KOPT-K1 (cell line): ENCODE results near the gene OIP5.
"Not testable (repeated sequence)": the region's sequence is repeated elsewhere in the genome, so short reads cannot be mapped to it uniquely, and the experiment has no call there.

Experiments
- H3K27ac ChIP-seq: fragments of 200-600 bp; sonication (generic); 2 replicates; pipeline ENCODE4 v1.5.1; 2016; ENCODE audit warnings: antibody characterized with exemption, mild to moderate bottlenecking, low read depth, low read length; ENCODE audit not compliant: poor library complexity, severe bottlenecking
- H3K36me3 ChIP-seq: fragments of 200-600 bp; sonication (generic); 2 replicates; pipeline ENCODE4 v1.5.1; 2017; ENCODE audit warnings: antibody characterized with exemption, mild to moderate bottlenecking, low read length, moderate library complexity; ENCODE audit not compliant: insufficient read depth
- H3K9me3 ChIP-seq: fragments of 200-600 bp; sonication (generic); 2 replicates; pipeline ENCODE4 v1.5.1; 2017; ENCODE audit warnings: antibody characterized with exemption, low read length, mild to moderate bottlenecking; ENCODE audit not compliant: insufficient read depth, poor library complexity, severe bottlenecking

Gene OIP5

DNA sequence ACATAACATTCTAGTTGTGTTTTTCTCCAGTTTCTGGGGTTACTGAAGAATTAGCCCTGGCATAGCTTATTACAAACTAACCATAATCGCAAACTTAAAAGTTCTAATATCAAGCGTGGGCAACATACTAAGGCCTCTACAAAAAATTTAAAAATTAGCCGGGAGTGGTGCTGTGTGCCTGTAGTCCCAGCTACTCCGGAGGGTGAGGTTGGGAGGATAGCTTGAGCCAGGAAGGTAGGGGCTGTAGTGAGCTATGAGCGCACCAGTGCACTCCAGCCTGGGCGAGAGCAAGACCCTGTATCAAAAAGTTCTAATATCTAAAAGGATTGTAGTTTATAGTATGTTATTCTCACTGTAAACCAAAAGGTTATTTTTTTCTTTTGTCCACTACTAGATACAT is 1.1 kb downstream of the OIP5 start:
- H3K36me3 ChIP-seq, result peaks cover 25% of the 10 kb centered on the region
- no peaks in the 10 kb centered on the region for H3K9me3 ChIP-seq
- peak overlapping the region; percentile 94 for H3K27ac ChIP-seq

GRCh38 chr15:41323611-41324010 is 8.8 kb downstream of the OIP5 start:
- Histone ChIP-seq H3K27ac (no peak overlapping the region), H3K9me3 (no peaks in the 10 kb centered on the region), H3K36me3 (peaks cover 55% of the 10 kb centered on the region)

GRCh38 chr15:41320805-41321330 is 11.5 kb downstream of the OIP5 start:
- H3K27ac ChIP-seq, H3K9me3 ChIP-seq: not testable (repeated sequence)
- H3K36me3 ChIP-seq, result peaks cover 50% of the 10 kb centered on the region

- H3K9me3 ChIP-seq, result no peaks in the 10 kb centered on the region
- no peak overlapping the region for H3K27ac ChIP-seq
- peaks cover 73% of the 10 kb centered on the region for H3K36me3 ChIP-seq
Observed at GRCh38 chr15:41309226-41309905, 23.0 kb downstream of the OIP5 start.

DNA sequence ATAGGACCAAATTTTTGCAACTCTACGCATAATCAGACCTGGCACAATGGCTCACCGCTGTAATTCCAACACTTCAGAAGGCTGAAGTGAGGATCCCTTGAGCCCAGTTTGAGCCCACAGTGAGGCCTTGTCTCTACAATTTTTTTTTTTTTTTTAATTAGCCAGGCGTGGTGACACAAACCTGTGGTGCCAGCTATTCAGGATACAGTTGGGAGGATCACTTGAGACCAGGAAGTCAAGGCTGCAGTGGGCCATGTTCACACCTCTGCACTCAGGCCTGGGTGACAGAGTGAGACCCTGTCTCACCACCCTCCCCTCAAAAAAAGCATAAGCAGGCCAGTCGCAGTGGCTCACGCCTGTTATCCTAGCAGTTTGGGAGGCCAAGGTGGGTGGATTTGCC is 24.7 kb downstream of the OIP5 start:
- no peaks in the 10 kb centered on the region for H3K9me3 ChIP-seq
- peaks cover 65% of the 10 kb centered on the region for H3K36me3 ChIP-seq
- no peak overlapping the region for H3K27ac ChIP-seq

DNA sequence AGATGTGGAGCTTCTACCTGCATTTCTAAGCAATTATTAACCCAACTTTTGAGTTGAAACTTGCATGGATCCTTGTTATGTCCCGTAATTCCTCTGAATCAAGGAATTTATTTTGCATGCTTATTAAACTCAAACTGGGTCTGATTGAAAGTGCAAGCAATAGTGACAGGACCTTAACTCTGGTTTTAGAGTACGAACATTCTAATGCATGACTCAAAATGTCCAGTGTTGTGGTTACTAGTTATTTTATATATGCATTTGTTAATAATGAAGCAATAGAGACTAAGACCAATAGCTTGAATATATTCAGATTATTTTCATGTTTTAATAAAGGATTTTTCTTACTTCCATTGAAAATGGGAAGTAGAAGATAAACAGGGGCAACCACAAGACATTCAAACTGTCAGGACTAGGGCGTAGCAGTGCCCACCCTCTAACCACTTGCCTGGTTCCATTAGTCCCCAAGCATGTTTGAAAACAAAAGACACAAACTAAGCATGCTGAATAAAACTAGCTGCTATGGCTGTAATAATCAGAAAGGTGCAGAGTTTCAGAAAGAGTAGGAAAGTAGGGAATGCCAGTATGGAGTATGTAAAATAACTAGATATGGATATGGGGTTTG is 28.1 kb downstream of the OIP5 start:
- peaks cover 64% of the 10 kb centered on the region for H3K36me3 ChIP-seq
- H3K27ac ChIP-seq, result no peak overlapping the region
- H3K9me3 ChIP-seq, result no peaks in the 10 kb centered on the region

DNA sequence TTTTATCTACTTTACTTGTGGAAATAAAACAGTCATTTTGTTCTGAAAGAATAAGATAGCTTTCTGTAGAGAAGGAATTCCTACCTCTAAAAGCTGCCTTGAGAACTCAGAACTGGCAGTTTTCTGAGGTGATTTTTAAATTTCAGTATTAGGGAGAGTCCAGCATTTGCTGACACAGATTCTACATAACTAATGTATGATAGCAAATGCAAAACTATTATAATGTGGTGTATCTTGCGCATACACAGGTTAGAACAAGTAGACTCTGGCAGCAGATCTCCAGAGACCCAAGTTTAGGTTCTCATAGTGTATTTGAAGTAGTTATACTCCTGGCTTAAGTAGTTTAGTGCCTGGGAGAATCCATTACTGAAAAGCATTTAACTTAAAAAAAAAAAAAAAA is 30.8 kb downstream of the OIP5 start:
- Histone ChIP-seq H3K27ac (no peak overlapping the region), H3K9me3 (no peaks in the 10 kb centered on the region), H3K36me3 (peaks cover 65% of the 10 kb centered on the region)

DNA sequence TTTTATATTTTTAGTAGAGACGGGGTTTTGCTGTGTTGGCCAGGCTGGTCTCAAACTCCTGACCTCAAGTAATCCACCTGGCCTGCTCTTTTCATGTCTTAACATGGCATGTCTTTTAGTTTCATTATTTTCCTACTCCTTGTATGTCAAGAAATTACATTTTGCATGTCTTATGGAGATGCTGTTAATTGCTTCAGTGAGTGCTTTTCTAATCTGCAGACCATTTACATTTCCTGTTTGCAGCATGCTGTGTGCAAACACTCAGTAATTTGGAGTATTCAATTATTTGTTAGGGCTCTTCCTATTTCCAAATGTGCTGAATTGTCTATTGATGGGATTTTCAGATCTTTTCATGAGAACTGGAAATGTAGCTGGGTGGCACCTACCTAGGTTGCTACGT is 31.3 kb downstream of the OIP5 start:
- peaks cover 65% of the 10 kb centered on the region for H3K36me3 ChIP-seq
- H3K9me3 ChIP-seq, H3K27ac ChIP-seq: not testable (repeated sequence)

DNA sequence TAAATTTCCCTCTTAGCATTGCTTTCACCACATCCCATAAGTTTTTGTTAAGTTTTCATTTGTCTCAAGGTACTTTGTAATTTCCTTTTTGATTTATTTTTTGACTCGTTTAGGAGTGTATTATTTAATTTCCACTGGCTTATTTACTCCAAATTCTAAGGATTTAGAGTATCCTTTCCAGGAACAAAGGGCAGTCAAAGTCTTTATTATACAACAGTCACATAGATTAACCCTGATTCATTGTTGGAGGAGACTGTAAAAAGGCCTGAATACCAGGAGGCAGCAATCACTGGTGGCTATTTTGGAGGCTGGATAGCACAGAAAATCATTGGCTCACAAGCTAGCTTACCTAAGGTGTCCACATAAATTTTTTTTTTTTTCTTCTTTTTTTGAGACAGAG is 39.9 kb downstream of the OIP5 start:
- Histone ChIP-seq H3K36me3 (peaks cover 97% of the 10 kb centered on the region), H3K27ac (no peak overlapping the region), H3K9me3 (no peaks in the 10 kb centered on the region)

GRCh38 chr15:41291065-41291631 is 41.2 kb downstream of the OIP5 start:
- H3K9me3 ChIP-seq, result no peaks in the 10 kb centered on the region
- peaks cover 97% of the 10 kb centered on the region for H3K36me3 ChIP-seq
- no peak overlapping the region for H3K27ac ChIP-seq

- H3K9me3 ChIP-seq, result no peaks in the 10 kb centered on the region
- peaks cover 97% of the 10 kb centered on the region for H3K36me3 ChIP-seq
- H3K27ac ChIP-seq, result no peak overlapping the region
Observed at GRCh38 chr15:41289953-41290352, 42.4 kb downstream of the OIP5 start.

GRCh38 chr15:41288464-41288863 is 43.9 kb downstream of the OIP5 start:
- no peaks in the 10 kb centered on the region for H3K9me3 ChIP-seq
- no peak overlapping the region for H3K27ac ChIP-seq
- H3K36me3 ChIP-seq, result peaks cover 83% of the 10 kb centered on the region

- no peaks in the 10 kb centered on the region for H3K9me3 ChIP-seq
- H3K36me3 ChIP-seq, result peaks cover 66% of the 10 kb centered on the region
- no peak overlapping the region for H3K27ac ChIP-seq
Observed at GRCh38 chr15:41286665-41287333, 45.6 kb downstream of the OIP5 start.

DNA sequence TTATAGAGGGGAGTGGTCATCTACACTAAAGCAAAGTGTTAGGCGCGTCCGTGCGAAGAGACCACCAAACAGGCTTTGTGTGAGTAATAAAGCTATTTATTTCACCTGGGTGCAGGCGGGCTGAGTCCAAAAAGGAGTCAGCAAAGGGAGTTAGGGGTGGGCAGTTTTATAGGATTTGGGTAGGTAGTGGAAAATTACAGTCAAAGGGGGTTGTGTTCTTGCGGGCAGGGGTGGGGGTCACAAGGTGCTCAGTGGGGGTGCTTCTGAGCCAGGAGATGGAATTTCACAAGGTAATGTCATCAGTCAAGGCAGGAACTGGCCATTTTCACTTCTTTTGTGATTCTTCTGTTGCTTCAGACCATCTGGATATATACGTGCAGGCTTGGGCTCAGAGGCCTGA is 47.1 kb downstream of the OIP5 start:
- Histone ChIP-seq H3K9me3 (no peaks in the 10 kb centered on the region), H3K36me3 (peaks cover 52% of the 10 kb centered on the region)

DNA sequence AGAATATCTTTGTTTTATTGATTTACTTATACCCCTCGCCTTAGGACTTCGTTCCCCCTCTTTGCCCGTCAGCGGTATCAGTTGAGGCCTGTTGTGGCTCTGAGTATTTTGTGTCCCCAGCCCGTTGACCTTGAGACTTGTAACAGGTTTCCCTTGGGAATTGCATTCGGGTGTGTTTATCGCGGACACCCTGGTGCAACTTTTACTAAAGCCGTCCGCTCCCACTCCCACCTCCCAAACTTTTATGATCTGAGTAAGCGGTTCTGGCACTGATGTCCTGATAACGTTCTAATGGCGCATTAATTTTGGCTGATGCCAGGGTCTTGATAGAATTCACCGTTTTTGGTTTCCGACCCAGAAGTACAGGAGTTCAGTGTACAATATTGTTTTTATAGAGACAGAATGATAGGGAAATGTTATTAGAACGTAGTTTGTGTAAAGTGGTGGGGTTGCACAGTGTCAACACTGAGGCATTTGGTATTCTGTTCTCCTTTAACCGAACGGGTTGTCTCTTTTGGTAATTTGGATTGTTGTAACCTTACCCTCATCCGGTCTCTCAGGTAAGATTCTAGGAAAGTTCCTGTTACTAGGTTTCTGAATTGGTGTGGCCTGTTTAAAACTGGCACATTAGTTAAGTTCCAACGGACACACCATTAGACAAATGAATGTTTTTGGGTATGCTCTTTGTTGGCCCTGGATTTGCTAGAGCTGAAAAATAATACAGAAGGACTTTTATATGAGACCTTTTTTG is 47.8 kb downstream of the OIP5 start:
- peaks cover 52% of the 10 kb centered on the region for H3K36me3 ChIP-seq
- no peaks in the 10 kb centered on the region for H3K9me3 ChIP-seq
- H3K27ac ChIP-seq, result peak overlapping the region; percentile 96

More for the DNA sequence above, 47.1 kb downstream of the OIP5 start:
- peak overlapping the region; percentile 96 for H3K27ac ChIP-seq
